ENCODE measurements around the gene MCF2L2.
"Not testable (repeated sequence)": the region's sequence is repeated elsewhere in the genome, so short reads cannot be mapped to it uniquely, and the experiment has no call there.

Gene MCF2L2

GRCh38 chr3:183233966-183234365 lies 194.5 kb downstream of the MCF2L2 start:
- no peaks in the 10 kb centered on the region for H3K27me3 ChIP-seq (ENCODE audit: control insufficient read depth, insufficient read depth, low read length)
- no peak overlapping the region for H3K9ac ChIP-seq (ENCODE audit: low read length)
- H3K27ac ChIP-seq (ENCODE audit: low read depth, low read length) = no peak overlapping the region
- H3K36me3 ChIP-seq (ENCODE audit: control insufficient read depth, insufficient read depth, low read length) = no peaks in the 10 kb centered on the region
- H3K4me1 ChIP-seq (ENCODE audit: control insufficient read depth, insufficient read depth, low read length) = no peaks in the 10 kb centered on the region
- H3K4me3 ChIP-seq (ENCODE audit: low read length) = no peak overlapping the region

GRCh38 chr3:183230826-183231225 lies 197.6 kb downstream of the MCF2L2 start:
- Histone ChIP-seq H3K27me3 (ENCODE audit: control insufficient read depth, insufficient read depth, low read length) (no peaks in the 10 kb centered on the region), H3K4me1 (ENCODE audit: control insufficient read depth, insufficient read depth, low read length) (no peaks in the 10 kb centered on the region), H3K27ac (ENCODE audit: low read depth, low read length) (no peak overlapping the region), H3K4me3 (ENCODE audit: low read length) (no peak overlapping the region), H3K9ac (ENCODE audit: low read length) (no peak overlapping the region), H3K36me3 (ENCODE audit: control insufficient read depth, insufficient read depth, low read length) (no peaks in the 10 kb centered on the region)

- not testable (repeated sequence) for H3K36me3 ChIP-seq (ENCODE audit: control insufficient read depth, insufficient read depth, low read length); H3K4me3 ChIP-seq (ENCODE audit: low read length); H3K27me3 ChIP-seq (ENCODE audit: control insufficient read depth, insufficient read depth, low read length); H3K4me1 ChIP-seq (ENCODE audit: control insufficient read depth, insufficient read depth, low read length); H3K27ac ChIP-seq (ENCODE audit: low read depth, low read length); H3K9ac ChIP-seq (ENCODE audit: low read length)
Observed at GRCh38 chr3:183230251-183230650, 198.2 kb downstream of the MCF2L2 start.

- Histone ChIP-seq H3K4me3 (ENCODE audit: low read length) (no peak overlapping the region), H3K27ac (ENCODE audit: low read depth, low read length) (no peak overlapping the region), H3K36me3 (ENCODE audit: control insufficient read depth, insufficient read depth, low read length) (no peaks in the 10 kb centered on the region), H3K4me1 (ENCODE audit: control insufficient read depth, insufficient read depth, low read length) (no peaks in the 10 kb centered on the region), H3K9ac (ENCODE audit: low read length) (no peak overlapping the region), H3K27me3 (ENCODE audit: control insufficient read depth, insufficient read depth, low read length) (no peaks in the 10 kb centered on the region)
Observed at GRCh38 chr3:183229178-183229577, 199.2 kb downstream of the MCF2L2 start.

GRCh38 chr3:183227586-183227985 lies 200.8 kb downstream of the MCF2L2 start:
- Histone ChIP-seq H3K36me3 (ENCODE audit: control insufficient read depth, insufficient read depth, low read length) (no peaks in the 10 kb centered on the region), H3K27me3 (ENCODE audit: control insufficient read depth, insufficient read depth, low read length) (no peaks in the 10 kb centered on the region), H3K4me3 (ENCODE audit: low read length) (no peak overlapping the region), H3K9ac (ENCODE audit: low read length) (no peak overlapping the region), H3K4me1 (ENCODE audit: control insufficient read depth, insufficient read depth, low read length) (no peaks in the 10 kb centered on the region), H3K27ac (ENCODE audit: low read depth, low read length) (no peak overlapping the region)

- Histone ChIP-seq H3K27me3 (ENCODE audit: control insufficient read depth, insufficient read depth, low read length) (no peaks in the 10 kb centered on the region), H3K9ac (ENCODE audit: low read length) (no peak overlapping the region), H3K4me1 (ENCODE audit: control insufficient read depth, insufficient read depth, low read length) (no peaks in the 10 kb centered on the region), H3K27ac (ENCODE audit: low read depth, low read length) (no peak overlapping the region), H3K4me3 (ENCODE audit: low read length) (no peak overlapping the region), H3K36me3 (ENCODE audit: control insufficient read depth, insufficient read depth, low read length) (no peaks in the 10 kb centered on the region)
Observed at GRCh38 chr3:183226333-183226890, 202.0 kb downstream of the MCF2L2 start.

- H3K9ac ChIP-seq (ENCODE audit: low read length) = no peak overlapping the region
- H3K27ac ChIP-seq (ENCODE audit: low read depth, low read length) = no peak overlapping the region
- H3K4me1 ChIP-seq (ENCODE audit: control insufficient read depth, insufficient read depth, low read length) = no peaks in the 10 kb centered on the region
- H3K4me3 ChIP-seq (ENCODE audit: low read length) = no peak overlapping the region
- H3K27me3 ChIP-seq (ENCODE audit: control insufficient read depth, insufficient read depth, low read length) = no peaks in the 10 kb centered on the region
- H3K36me3 ChIP-seq (ENCODE audit: control insufficient read depth, insufficient read depth, low read length) = no peaks in the 10 kb centered on the region
Observed at GRCh38 chr3:183224180-183224970, 204.0 kb downstream of the MCF2L2 start.

- Histone ChIP-seq H3K27me3 (ENCODE audit: control insufficient read depth, insufficient read depth, low read length) (no peaks in the 10 kb centered on the region), H3K4me3 (ENCODE audit: low read length) (no peak overlapping the region), H3K9ac (ENCODE audit: low read length) (no peak overlapping the region), H3K27ac (ENCODE audit: low read depth, low read length) (no peak overlapping the region), H3K36me3 (ENCODE audit: control insufficient read depth, insufficient read depth, low read length) (no peaks in the 10 kb centered on the region), H3K4me1 (ENCODE audit: control insufficient read depth, insufficient read depth, low read length) (no peaks in the 10 kb centered on the region)
Observed at GRCh38 chr3:183222631-183223235, 205.7 kb downstream of the MCF2L2 start.

GRCh38 chr3:183220828-183221227 lies 207.6 kb downstream of the MCF2L2 start:
- Histone ChIP-seq H3K36me3 (ENCODE audit: control insufficient read depth, insufficient read depth, low read length) (no peaks in the 10 kb centered on the region), H3K4me1 (ENCODE audit: control insufficient read depth, insufficient read depth, low read length) (no peaks in the 10 kb centered on the region), H3K27me3 (ENCODE audit: control insufficient read depth, insufficient read depth, low read length) (no peaks in the 10 kb centered on the region), H3K27ac (ENCODE audit: low read depth, low read length) (no peak overlapping the region), H3K9ac (ENCODE audit: low read length) (no peak overlapping the region), H3K4me3 (ENCODE audit: low read length) (no peak overlapping the region)

- Histone ChIP-seq H3K4me3 (ENCODE audit: low read length) (no peak overlapping the region), H3K27ac (ENCODE audit: low read depth, low read length) (no peak overlapping the region), H3K9ac (ENCODE audit: low read length) (no peak overlapping the region), H3K36me3 (ENCODE audit: control insufficient read depth, insufficient read depth, low read length) (no peaks in the 10 kb centered on the region), H3K27me3 (ENCODE audit: control insufficient read depth, insufficient read depth, low read length) (no peaks in the 10 kb centered on the region), H3K4me1 (ENCODE audit: control insufficient read depth, insufficient read depth, low read length) (no peaks in the 10 kb centered on the region)
Observed at GRCh38 chr3:183218826-183219225, 209.6 kb downstream of the MCF2L2 start.

- H3K4me1 ChIP-seq (ENCODE audit: control insufficient read depth, insufficient read depth, low read length) = no peaks in the 10 kb centered on the region
- H3K4me3 ChIP-seq (ENCODE audit: low read length) = no peak overlapping the region
Observed at GRCh38 chr3:183217548-183218332, 210.7 kb downstream of the MCF2L2 start.

GRCh38 chr3:183215591-183216202 lies 212.7 kb downstream of the MCF2L2 start:
- Histone ChIP-seq H3K4me3 (ENCODE audit: low read length) (no peak overlapping the region), H3K27me3 (ENCODE audit: control insufficient read depth, insufficient read depth, low read length) (no peaks in the 10 kb centered on the region), H3K36me3 (ENCODE audit: control insufficient read depth, insufficient read depth, low read length) (no peaks in the 10 kb centered on the region), H3K27ac (ENCODE audit: low read depth, low read length) (no peak overlapping the region), H3K9ac (ENCODE audit: low read length) (no peak overlapping the region), H3K4me1 (ENCODE audit: control insufficient read depth, insufficient read depth, low read length) (no peaks in the 10 kb centered on the region)

More at GRCh38 chr3:183217548-183218332, 210.7 kb downstream of the MCF2L2 start:
- Histone ChIP-seq H3K9ac (ENCODE audit: low read length) (no peak overlapping the region), H3K36me3 (ENCODE audit: control insufficient read depth, insufficient read depth, low read length) (no peaks in the 10 kb centered on the region), H3K27ac (ENCODE audit: low read depth, low read length) (no peak overlapping the region), H3K27me3 (ENCODE audit: control insufficient read depth, insufficient read depth, low read length) (no peaks in the 10 kb centered on the region)

All from rectal smooth muscle tissue (tissue), 1 donor.